ENCODE data around the gene PPP2R5C. TPM values are rescaled to one million over a fixed set of nuclear protein-coding genes. Genes with fewer than 3 reads are reported as not detected.

PPP2R5C gene
- total and polyA plus RNA-seq, 4 experiments from 2014 or later = 273 to 620 (median 431) TPM

- H3K36me3 Mint-ChIP-seq = peaks cover 10 to 35% of the 10 kb centered on the region in 2 donors
- H3K9me3 ChIP-seq (ENCODE audit: control insufficient read depth in 1 of 2, low read length in 2 of 2) = no peaks in the 10 kb centered on the region
- H3K27ac ChIP-seq (ENCODE audit: low read depth, low read length) = peak overlapping the region; percentile 12
- H3K4me3 ChIP-seq (ENCODE audit: low read length in 2 of 2) = no peak overlapping the region
- H3K4me3 Mint-ChIP-seq = peak overlapping the region in 4 of 8 donors; percentile 7 to 46 (median 33)
- POLR2A ChIA-PET (ENCODE audit: partially characterized antibody) = interaction anchor here (1.0 to 1.3 kb wide), 2 partner anchors 28 to 102 kb away, joined by 3 read pairs; no protein-coding TSS in a partner anchor
- peaks cover 89% of the 10 kb centered on the region for H3K4me1 ChIP-seq (ENCODE audit: insufficient read depth, low read length)
- intact Hi-C loops (cut with micrococcal nuclease) = no loop called here
- H3K4me1 Mint-ChIP-seq = peaks cover 63 to 92% (median 74%) of the 10 kb centered on the region in 4 donors
- H3K27ac Mint-ChIP-seq = peak overlapping the region; percentile 10 to 91 (median 84)
- CTCF ChIA-PET (ENCODE audit: partially characterized antibody) = interaction anchor here (1.0 to 1.2 kb wide), 2 partner anchors 19 to 27 kb away, joined by 3 read pairs; no protein-coding TSS in a partner anchor
- H3K36me3 ChIP-seq (ENCODE audit: insufficient read depth, low read length) = peaks cover 1% of the 10 kb centered on the region
- H3K9me3 Mint-ChIP-seq = no peaks in the 10 kb centered on the region
- no peaks in the 10 kb centered on the region for H3K27me3 ChIP-seq (ENCODE audit: insufficient read depth, low read length)
- no peak for DNase-seq
- no peaks in the 10 kb centered on the region for H3K27me3 Mint-ChIP-seq
These were observed 110.8 kb downstream of the PPP2R5C start for GRCh38 chr14:101872346-101872745.

- no peaks in the 10 kb centered on the region for H3K27me3 ChIP-seq (ENCODE audit: insufficient read depth, low read length)
- peaks cover 10 to 42% of the 10 kb centered on the region in 2 donors for H3K36me3 Mint-ChIP-seq
These were observed 111.7 kb downstream of the PPP2R5C start for GRCh38 chr14:101873076-101873825.

DNA sequence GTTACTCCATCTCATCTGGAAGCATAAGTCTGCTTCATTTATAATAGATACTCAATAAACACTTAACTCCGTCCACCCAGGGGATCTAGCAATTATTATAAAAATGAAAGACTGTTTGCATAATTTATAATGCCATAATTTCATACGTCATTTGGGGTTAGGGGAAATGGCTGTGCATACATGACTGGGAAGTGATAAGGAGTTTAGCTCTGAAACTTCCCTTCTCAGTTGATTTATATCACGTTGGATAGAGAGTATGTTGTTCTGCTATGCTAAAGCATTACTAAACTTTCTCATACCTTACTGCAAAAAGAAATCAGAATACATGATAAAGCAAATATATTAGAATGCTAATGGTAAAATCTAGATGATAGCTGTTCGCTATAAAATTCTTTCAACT, 112.5 kb downstream of the PPP2R5C start:
- H3K4me1 ChIP-seq (ENCODE audit: insufficient read depth, low read length) = peaks cover 95% of the 10 kb centered on the region
- H3K36me3 Mint-ChIP-seq = peaks cover 10 to 45% of the 10 kb centered on the region in 2 donors
- H3K27me3 ChIP-seq (ENCODE audit: insufficient read depth, low read length) = no peaks in the 10 kb centered on the region
- POLR2A ChIA-PET (ENCODE audit: partially characterized antibody) = interaction anchor here (1.5 to 1.7 kb wide), 2 partner anchors 59 to 143 kb away, joined by 4 to 5 read pairs; no protein-coding TSS in a partner anchor
- CTCF ChIA-PET (ENCODE audit: partially characterized antibody) = no interaction called here
- intact Hi-C loops (cut with micrococcal nuclease) = no loop called here
- H3K9me3 Mint-ChIP-seq = no peaks in the 10 kb centered on the region
- no peaks in the 10 kb centered on the region for H3K27me3 Mint-ChIP-seq
- H3K27ac ChIP-seq (ENCODE audit: low read depth, low read length) = peak overlapping the region; percentile 5
- DNase-seq = no peak
- H3K4me3 Mint-ChIP-seq = peak overlapping the region in 2 of 8 donors; percentile 12 to 21
- peaks cover 62 to 95% (median 78%) of the 10 kb centered on the region in 4 donors for H3K4me1 Mint-ChIP-seq
- no peaks in the 10 kb centered on the region for H3K9me3 ChIP-seq (ENCODE audit: control insufficient read depth in 1 of 2, low read length in 2 of 2)
- H3K4me3 ChIP-seq (ENCODE audit: low read length in 2 of 2) = no peak overlapping the region
- peak overlapping the region; percentile 59 to 85 (median 79) for H3K27ac Mint-ChIP-seq
- H3K36me3 ChIP-seq (ENCODE audit: insufficient read depth, low read length) = peaks cover 16% of the 10 kb centered on the region

More at GRCh38 chr14:101873076-101873825, 111.7 kb downstream of the PPP2R5C start:
- H3K36me3 ChIP-seq (ENCODE audit: insufficient read depth, low read length) = peaks cover 9% of the 10 kb centered on the region
- H3K4me1 ChIP-seq (ENCODE audit: insufficient read depth, low read length) = peaks cover 92% of the 10 kb centered on the region
- Mint-ChIP-seq H3K27me3 (no peaks in the 10 kb centered on the region), H3K4me1 (peaks cover 67 to 94% (median 78%) of the 10 kb centered on the region in 4 donors), H3K27ac (peak overlapping the region; percentile 59 to 90 (median 83)), H3K4me3 (peak overlapping the region in 1 of 8 donors; percentile 1), H3K9me3 (no peaks in the 10 kb centered on the region)
- intact Hi-C loops (cut with micrococcal nuclease) = no loop called here
- DNase-seq = no peak
- ChIA-PET POLR2A (ENCODE audit: partially characterized antibody) (no interaction called here), CTCF (ENCODE audit: partially characterized antibody) (interaction anchor here (0.9 kb wide), 1 partner anchor 102 kb away, joined by 3 read pairs; no protein-coding TSS in a partner anchor)
- H3K9me3 ChIP-seq (ENCODE audit: control insufficient read depth in 1 of 2, low read length in 2 of 2) = no peaks in the 10 kb centered on the region
- no peak overlapping the region for H3K4me3 ChIP-seq (ENCODE audit: low read length in 2 of 2)
- peak overlapping the region; percentile 12 for H3K27ac ChIP-seq (ENCODE audit: low read depth, low read length)

DNA sequence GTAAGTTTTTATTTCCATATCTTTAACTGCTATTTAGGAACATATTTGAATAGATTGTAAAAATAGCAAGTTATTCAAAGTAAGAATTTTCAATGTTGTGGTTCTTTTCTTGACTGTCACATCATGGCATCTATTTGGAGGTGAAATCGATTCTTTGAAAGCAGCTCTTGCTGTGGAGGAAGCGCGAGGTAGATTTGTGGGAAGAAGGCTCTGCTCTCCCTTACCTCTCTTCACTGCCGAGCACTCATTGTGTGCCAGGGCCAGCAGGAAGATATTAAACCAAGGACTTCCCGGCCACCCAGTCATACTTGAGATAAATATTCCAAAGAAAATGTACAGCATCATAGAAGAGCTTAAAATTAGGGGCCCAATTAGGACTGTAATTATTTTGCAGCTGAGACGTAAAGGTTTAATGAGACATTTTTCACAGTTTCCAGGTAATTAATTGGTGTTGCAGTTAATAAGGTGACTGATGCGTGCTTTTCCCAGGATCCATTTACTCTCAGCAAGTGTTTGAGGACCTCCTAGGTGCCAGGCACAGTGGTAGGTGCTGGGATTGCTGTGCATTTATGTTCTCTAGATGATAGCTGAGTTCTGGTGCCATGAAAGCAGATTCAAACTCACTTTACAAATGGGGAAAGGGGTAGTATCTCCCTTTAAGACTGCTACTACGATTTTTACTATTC, 113.7 kb downstream of the PPP2R5C start:
- Mint-ChIP-seq H3K4me3 (peak overlapping the region in 7 of 8 donors; percentile 58 to 86 (median 73)), H3K36me3 (peaks cover 10 to 44% of the 10 kb centered on the region in 2 donors)

DNA sequence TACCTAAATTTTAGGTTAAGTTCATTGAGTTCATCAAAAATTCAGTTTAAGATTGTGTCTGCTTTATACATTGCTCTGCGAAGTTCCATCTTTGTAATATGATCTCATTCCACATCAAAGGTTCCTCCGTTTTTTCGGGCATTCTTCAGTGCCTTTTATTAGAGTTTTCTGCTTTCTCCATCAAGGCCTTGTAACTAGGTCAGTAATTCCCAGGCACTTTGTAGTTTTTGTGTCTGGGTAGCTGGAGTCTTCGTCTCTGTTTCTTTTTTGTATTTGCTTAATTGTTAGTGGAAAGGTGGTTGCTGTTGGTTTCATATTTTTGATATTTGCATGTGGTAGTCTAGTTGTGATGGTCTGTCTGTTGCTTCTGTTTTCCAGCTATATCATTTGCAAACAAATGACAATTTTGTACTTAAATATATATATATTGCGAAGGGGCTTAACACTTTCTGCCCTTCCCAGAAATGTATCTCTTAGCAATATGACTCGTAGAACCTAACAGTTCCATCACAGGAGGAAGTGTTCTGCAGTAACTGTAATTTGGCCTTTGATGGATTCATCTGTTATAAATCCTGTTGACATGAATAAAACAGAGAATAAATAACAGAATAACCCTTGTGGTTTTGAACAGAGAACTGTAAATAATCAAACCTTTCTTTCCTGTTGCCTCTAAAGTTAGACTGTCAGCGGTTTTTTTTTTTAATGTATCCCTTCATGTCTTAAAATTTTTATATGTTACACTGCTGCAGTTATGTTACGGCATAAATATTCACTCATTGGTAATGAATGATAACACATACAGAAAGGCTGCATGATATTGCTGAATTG, 114.4 kb downstream of the PPP2R5C start:
- Histone ChIP-seq H3K27ac (ENCODE audit: low read depth, low read length) (peak overlapping the region; percentile 65), H3K36me3 (ENCODE audit: insufficient read depth, low read length) (peaks cover 25% of the 10 kb centered on the region), H3K9me3 (ENCODE audit: control insufficient read depth in 1 of 2, low read length in 2 of 2) (no peaks in the 10 kb centered on the region), H3K4me1 (ENCODE audit: insufficient read depth, low read length) (peaks cover 92% of the 10 kb centered on the region), H3K27me3 (ENCODE audit: insufficient read depth, low read length) (no peaks in the 10 kb centered on the region), H3K4me3 (ENCODE audit: low read length in 2 of 2) (peak overlapping the region in 1 of 2 donors; percentile 8)
- peaks cover 10 to 46% of the 10 kb centered on the region in 2 donors for H3K36me3 Mint-ChIP-seq
- intact Hi-C loops (cut with micrococcal nuclease) = loop anchor here (1.0 to 5.0 kb wide), 4 partner anchors 34 to 169 kb away; no protein-coding TSS in a partner anchor
- H3K4me3 Mint-ChIP-seq = peak overlapping the region; percentile 59 to 86 (median 76)
- ChIA-PET CTCF (ENCODE audit: partially characterized antibody) (interaction anchor here (0.6 to 1.9 kb wide), 4 partner anchors 9 to 105 kb away, joined by 3 to 8 read pairs (median 3); no protein-coding TSS in a partner anchor), POLR2A (ENCODE audit: partially characterized antibody) (interaction anchor here (0.7 to 2.0 kb wide), 7 partner anchors 31 to 169 kb away, joined by 3 to 9 read pairs (median 5); no protein-coding TSS in a partner anchor)
- H3K27me3 Mint-ChIP-seq = no peaks in the 10 kb centered on the region
- peak in 1 of 5 donors; percentile 52 for DNase-seq
- peak overlapping the region; percentile 73 to 97 (median 91) for H3K27ac Mint-ChIP-seq
- H3K4me1 Mint-ChIP-seq = peaks cover 58 to 92% (median 77%) of the 10 kb centered on the region in 4 donors
- H3K9me3 Mint-ChIP-seq = peaks cover 0 to under 1% (median 0%) of the 10 kb centered on the region in 8 donors

More for the DNA sequence above, 113.7 kb downstream of the PPP2R5C start:
- H3K4me1 ChIP-seq (ENCODE audit: insufficient read depth, low read length) = peaks cover 95% of the 10 kb centered on the region
- no peaks in the 10 kb centered on the region for H3K27me3 ChIP-seq (ENCODE audit: insufficient read depth, low read length)
- Mint-ChIP-seq H3K9me3 (no peaks in the 10 kb centered on the region), H3K27ac (peak overlapping the region; percentile 73 to 97 (median 91)), H3K27me3 (no peaks in the 10 kb centered on the region), H3K4me1 (peaks cover 64 to 97% (median 80%) of the 10 kb centered on the region in 4 donors)
- H3K27ac ChIP-seq (ENCODE audit: low read depth, low read length) = peak overlapping the region; percentile 65
- H3K9me3 ChIP-seq (ENCODE audit: control insufficient read depth in 1 of 2, low read length in 2 of 2) = no peaks in the 10 kb centered on the region
- intact Hi-C loops (cut with micrococcal nuclease) = loop anchor here (5.0 kb wide), 2 partner anchors 33 to 103 kb away; no protein-coding TSS in a partner anchor
- no peak overlapping the region for H3K4me3 ChIP-seq (ENCODE audit: low read length in 2 of 2)
- peaks cover 25% of the 10 kb centered on the region for H3K36me3 ChIP-seq (ENCODE audit: insufficient read depth, low read length)
- no peak for DNase-seq
- POLR2A ChIA-PET (ENCODE audit: partially characterized antibody) = interaction anchor here (0.8 to 2.0 kb wide), 7 partner anchors 12 to 168 kb away, joined by 3 to 9 read pairs (median 5); no protein-coding TSS in a partner anchor
- CTCF ChIA-PET (ENCODE audit: partially characterized antibody) = interaction anchor here (0.6 to 1.9 kb wide), 4 partner anchors 8 to 105 kb away, joined by 3 to 8 read pairs (median 3); no protein-coding TSS in a partner anchor

DNA sequence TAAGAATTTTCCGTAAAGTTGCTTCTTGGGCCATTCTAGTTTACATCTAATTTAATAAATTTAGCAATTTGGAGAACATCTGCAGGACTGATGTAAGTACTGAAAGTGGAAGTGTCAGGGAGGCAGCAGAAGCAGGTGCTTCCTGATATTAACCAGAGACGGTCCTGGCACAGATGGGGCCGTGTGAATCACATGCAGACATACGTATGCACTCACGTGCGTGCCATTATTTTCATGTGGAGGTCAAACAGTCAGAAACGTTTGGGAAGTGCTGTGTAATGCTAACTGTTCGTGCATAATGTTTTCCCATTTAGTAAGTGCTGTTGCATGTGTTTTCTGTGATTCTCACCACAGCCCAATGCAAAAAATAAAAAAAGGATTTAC, 115.0 kb downstream of the PPP2R5C start:
- Mint-ChIP-seq H3K4me3 (peak overlapping the region; percentile 59 to 86 (median 76)), H3K27me3 (no peaks in the 10 kb centered on the region), H3K27ac (peak overlapping the region; percentile 73 to 97 (median 91)), H3K9me3 (peaks cover 0 to 3% (median 0%) of the 10 kb centered on the region in 8 donors), H3K4me1 (peaks cover 55 to 88% (median 74%) of the 10 kb centered on the region in 4 donors), H3K36me3 (peaks cover 12 to 48% of the 10 kb centered on the region in 2 donors)
- Histone ChIP-seq H3K9me3 (ENCODE audit: control insufficient read depth in 1 of 2, low read length in 2 of 2) (no peaks in the 10 kb centered on the region), H3K27ac (ENCODE audit: low read depth, low read length) (peak overlapping the region; percentile 65), H3K4me3 (ENCODE audit: low read length in 2 of 2) (peak overlapping the region in 1 of 2 donors; percentile 8), H3K4me1 (ENCODE audit: insufficient read depth, low read length) (peaks cover 88% of the 10 kb centered on the region), H3K27me3 (ENCODE audit: insufficient read depth, low read length) (no peaks in the 10 kb centered on the region), H3K36me3 (ENCODE audit: insufficient read depth, low read length) (peaks cover 27% of the 10 kb centered on the region)
- intact Hi-C loops (cut with micrococcal nuclease) = loop anchor here (1.0 to 5.0 kb wide), 4 partner anchors 34 to 169 kb away; no protein-coding TSS in a partner anchor
- ChIA-PET CTCF (ENCODE audit: partially characterized antibody) (interaction anchor here (1.0 to 1.8 kb wide), 2 partner anchors 9 to 170 kb away, joined by 5 to 6 read pairs; no protein-coding TSS in a partner anchor), POLR2A (ENCODE audit: partially characterized antibody) (interaction anchor here (1.9 kb wide), 1 partner anchor 170 kb away, joined by 6 read pairs; no protein-coding TSS in a partner anchor)
- peak; percentile 71 to 94 (median 82) for DNase-seq
